ENCODE measurements around the gene ANXA2.

- no peak for TF ChIP-seq SUZ12 (IDR thresholded peaks at IDR 0.05; ENCODE audit: extremely low read depth, insufficient read depth, insufficient read length)
- TF ChIP-seq YY1 (IDR thresholded peaks at IDR 0.05; ENCODE audit: insufficient read depth, insufficient read length), result no peak
Measured at GRCh38 chr15:60320365-60320764, 77.4 kb downstream of the ANXA2 start.
